ENCODE results near the gene IFI16.
"Not testable (repeated sequence)": the region's sequence is repeated elsewhere in the genome, so short reads cannot be mapped to it uniquely, and the experiment has no call there.

The IFI16 gene

GRCh38 chr1:159008744-159009188 lies 941 bp upstream of the IFI16 start:
- peak; percentile 34 for DNase-seq (ENCODE audit: low read depth)

- no peak for DNase-seq (ENCODE audit: low read depth)
Observed at GRCh38 chr1:159009287-159009686, 420 bp upstream of the IFI16 start.

DNA sequence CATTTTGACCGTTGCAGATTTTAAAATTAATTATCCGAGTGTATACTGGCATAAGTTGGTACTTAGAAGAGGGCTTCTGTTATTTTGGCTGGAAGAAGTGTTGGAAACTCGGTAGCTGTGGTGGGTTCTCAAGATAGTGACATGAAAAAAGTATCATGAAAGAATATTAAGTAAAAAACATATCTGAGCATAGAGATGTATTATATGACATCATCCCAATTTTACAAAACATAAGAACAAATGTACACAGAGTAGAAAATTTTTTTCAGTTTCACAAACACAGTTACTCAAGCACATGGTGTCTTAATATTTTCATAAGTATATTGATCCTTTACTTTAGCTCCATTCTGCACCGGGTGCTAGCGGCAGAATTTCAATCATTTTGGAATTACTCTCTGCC lies 684 bp downstream of the IFI16 start:
- DNase-seq (ENCODE audit: low read depth), result no peak

- not testable (repeated sequence) for DNase-seq (ENCODE audit: low read depth)
Observed at GRCh38 chr1:159011001-159011400, 1.3 kb downstream of the IFI16 start.

GRCh38 chr1:159011751-159012150 lies 2.0 kb downstream of the IFI16 start:
- no peak for DNase-seq (ENCODE audit: low read depth)

DNA sequence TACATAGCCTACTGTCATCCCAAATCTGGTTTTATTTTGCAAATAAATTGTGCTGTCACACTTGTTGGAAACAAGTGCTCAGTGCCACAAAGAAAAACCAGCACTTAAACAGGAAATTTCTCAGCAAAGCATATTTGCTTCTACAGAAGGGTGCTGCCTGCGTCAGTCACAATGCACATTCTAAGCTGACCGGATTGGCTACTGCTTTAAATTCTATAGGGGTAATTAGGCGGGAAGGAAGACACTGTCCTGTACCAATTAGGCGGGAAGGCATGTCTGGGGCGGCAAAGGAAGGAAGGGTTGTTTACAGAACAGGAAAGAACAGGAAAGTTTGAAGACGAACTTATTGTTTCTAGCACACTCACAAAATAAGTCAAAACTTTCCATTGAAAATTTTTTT lies 2.8 kb downstream of the IFI16 start:
- peak; percentile 55 for DNase-seq (ENCODE audit: low read depth)

DNA sequence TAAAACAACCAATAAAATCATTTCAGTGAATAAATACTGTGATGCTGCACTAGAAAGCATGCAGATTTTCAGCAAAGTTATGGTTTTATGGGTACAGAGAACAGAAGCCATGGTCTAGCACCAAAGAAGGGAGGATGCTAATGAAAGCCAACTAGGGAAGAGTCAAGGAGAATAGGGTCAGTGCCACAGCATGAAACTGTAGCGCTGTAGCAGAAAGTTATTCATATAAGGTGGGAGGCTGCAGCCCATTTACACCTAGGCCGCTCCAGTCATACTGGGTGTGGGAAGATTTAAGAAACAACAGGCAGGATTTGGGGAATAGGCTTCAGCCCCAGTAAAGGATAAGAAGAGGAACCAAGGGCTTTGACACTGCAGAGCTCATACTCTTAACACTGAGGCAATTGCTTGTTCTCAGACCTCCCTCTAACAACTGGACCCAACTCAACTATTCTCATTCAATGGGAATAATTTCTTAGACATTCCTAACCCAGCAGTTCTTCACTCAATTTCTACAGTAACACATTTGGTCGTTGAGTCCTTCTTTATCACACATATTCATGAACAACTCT lies 4.4 kb downstream of the IFI16 start:
- no peak for DNase-seq (ENCODE audit: low read depth)

DNA sequence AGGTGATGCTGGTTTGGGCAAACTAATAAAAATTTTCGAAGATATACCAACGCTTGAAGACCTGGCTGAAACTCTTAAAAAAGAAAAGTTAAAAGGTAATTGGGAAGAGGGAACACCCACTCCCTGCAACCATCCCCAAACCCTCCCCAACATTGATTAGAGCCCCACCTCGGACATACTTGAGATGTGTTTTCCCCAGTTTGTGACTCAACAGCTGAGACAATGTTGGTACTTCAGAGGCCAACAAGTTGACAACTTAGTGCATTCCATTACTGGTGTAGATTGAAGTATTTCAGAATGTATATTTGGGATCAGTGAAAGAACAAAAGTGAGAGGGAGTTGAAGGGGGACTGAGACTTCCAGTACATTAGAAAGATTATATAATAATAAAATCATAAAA lies 5.1 kb downstream of the IFI16 start:
- no peak for DNase-seq (ENCODE audit: low read depth)

- DNase-seq (ENCODE audit: low read depth), result peak; percentile 59
Observed at GRCh38 chr1:159015440-159015909, 5.8 kb downstream of the IFI16 start.

GRCh38 chr1:159023723-159024122 lies 14.0 kb downstream of the IFI16 start:
- no peak for DNase-seq (ENCODE audit: low read depth)

DNA sequence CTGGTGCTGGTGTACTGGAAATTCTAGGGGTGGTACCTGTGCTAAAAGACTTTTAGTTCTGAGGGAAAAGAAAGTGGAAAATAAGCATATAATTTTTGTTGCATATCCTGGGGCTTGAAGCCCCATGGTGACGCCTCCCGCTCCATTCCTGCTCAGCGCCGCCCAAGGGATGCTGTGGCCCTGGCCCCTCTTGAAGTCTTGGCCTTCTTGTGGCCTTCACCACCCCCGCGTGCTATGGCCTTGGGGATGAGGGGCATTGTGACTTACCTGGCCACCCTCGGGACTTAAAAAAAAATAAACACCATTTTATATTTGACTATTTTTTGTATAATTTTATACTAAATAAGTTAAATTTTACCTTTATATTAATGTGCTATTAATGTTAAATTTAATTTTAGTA lies 15.3 kb downstream of the IFI16 start:
- DNase-seq (ENCODE audit: low read depth), result no peak

GRCh38 chr1:159026841-159027240 lies 17.1 kb downstream of the IFI16 start:
- not testable (repeated sequence) for DNase-seq (ENCODE audit: low read depth)

- DNase-seq (ENCODE audit: low read depth), result no peak
Observed at GRCh38 chr1:159030311-159030710, 20.6 kb downstream of the IFI16 start.

- DNase-seq (ENCODE audit: low read depth), result no peak
Observed at GRCh38 chr1:159030877-159031447, 21.3 kb downstream of the IFI16 start.

DNA sequence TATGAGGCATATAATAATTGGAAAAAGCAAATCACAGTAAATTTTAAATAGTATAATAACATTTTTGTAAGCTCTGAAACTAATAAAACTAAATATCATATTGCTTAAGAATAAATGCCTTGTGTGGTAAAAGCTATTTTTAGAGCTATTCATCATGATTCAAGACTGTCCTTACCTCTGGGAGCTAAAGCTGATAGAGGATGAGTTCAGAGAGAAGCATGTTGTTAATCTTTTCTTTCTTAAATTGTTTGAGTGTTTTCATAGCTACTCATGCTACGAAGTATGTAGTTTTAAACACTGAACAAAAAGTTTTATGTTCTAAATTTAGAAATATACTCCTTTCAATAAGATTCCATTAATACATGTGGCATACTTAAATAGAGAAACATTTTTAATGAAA lies 30.5 kb downstream of the IFI16 start:
- no peak for DNase-seq (ENCODE audit: low read depth)

DNA sequence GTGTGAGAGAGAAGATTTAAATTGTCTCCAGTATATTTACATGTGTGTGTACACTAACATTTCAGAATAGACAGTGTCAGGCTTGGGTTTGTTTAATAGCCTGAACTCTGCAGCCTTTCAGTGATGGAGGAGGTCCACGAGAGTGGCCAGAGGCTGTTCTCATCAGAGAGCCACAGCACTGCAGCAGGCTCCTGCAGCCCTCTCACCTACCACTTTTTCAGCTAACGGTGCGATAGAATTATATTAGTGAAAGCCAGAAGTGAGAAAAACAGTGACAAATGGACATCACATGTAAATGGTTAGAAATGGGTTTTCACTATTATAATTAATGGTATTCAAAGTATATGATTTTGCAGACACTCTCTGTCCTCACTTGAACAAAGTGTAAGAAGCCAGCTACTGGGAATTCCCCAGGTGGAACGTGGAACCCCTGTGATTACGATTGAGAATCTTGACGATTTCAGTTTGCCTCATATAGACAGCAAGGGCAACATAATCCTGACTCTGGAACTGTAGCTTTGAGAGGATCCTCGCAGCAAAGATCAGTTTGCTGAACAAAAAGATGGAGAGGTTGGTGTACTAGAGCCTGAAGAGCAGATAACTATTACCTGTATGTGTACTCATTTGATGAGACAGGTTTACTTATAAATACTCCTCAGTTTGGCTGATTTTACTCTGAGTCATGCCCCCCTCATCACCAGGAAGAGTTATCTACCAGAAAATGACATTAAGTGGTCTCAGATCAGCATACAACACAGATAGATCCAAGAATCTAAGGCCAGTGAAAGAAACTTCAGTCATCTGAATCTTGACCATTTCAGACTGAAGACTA lies 31.4 kb downstream of the IFI16 start:
- DNase-seq (ENCODE audit: low read depth), result no peak

DNA sequence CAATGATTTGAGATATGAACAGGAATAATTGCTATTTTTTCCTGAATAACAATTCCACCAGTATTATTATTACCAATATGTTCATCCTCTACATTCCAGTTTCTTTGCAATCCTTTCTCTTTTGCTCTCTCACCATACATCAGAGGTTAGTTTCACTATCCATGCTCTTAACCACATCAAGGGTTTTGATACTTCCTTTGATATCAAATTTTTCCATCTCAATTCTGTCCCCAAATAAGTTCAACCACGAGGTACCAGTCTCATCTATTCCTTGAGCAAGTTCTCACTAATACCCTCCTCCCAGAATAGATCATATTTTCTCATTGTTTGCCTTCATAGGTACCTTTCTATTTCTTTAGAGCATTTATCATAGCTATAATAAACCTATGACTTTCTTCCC lies 36.8 kb downstream of the IFI16 start:
- DNase-seq (ENCODE audit: low read depth), result not testable (repeated sequence)

GRCh38 chr1:159051436-159051835 lies 41.7 kb downstream of the IFI16 start:
- DNase-seq (ENCODE audit: low read depth), result no peak

GRCh38 chr1:159054427-159054826 lies 44.7 kb downstream of the IFI16 start:
- DNase-seq (ENCODE audit: low read depth), result no peak

GRCh38 chr1:159055181-159055641 lies 45.5 kb downstream of the IFI16 start:
- no peak for DNase-seq (ENCODE audit: low read depth)

GRCh38 chr1:159056069-159056698 lies 46.5 kb downstream of the IFI16 start:
- no peak for DNase-seq (ENCODE audit: low read depth)

DNA sequence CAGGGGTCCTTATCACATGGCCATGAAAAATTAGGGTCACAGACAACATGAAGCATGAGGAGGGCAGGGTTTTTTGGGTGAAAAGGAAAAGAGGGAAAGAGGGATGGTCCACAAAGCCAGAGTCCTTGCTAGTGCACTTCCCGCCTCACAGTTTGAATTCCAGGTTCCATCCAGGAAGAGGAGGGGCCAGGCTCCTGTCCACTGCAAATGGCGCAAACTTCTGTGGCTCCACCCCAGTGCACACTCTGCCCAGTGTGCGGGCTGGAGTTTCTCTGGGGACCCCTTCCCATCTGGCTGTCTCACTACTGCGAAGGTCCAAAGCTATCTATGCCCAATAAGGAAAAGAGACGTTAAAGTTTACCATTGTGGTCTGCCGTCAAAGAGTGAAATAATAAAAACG lies 49.0 kb downstream of the IFI16 start:
- no peak for DNase-seq (ENCODE audit: low read depth)

DNA sequence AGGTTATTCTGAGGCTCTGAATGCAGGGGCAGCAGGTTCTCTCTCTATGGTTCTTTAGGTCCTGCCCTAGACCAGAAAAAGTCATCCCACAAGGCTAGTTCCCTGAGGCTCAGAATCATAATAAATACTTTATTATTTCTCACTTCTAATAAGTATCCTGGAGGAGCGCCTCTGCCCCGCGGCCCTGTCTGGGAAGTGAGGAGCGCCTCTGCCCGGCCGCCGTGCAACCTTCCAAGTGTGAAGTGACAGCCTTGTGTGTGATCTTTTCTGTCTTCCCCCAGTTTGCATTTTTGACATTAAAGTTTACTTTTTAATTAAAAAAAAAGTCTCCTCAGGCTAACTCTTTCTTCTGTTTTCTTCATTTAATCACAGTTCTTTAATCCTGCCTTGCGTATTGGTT lies 55.4 kb downstream of the IFI16 start:
- DNase-seq (ENCODE audit: low read depth), result no peak
